GM10847 (cell line): ENCODE measurements around the gene RASGRF2.

Experiments used
- POLR2A ChIP-seq: IDR thresholded peaks from 2 replicates; pipeline ENCODE4 v1.6.1; 2011; ENCODE audit not compliant: insufficient read length; ENCODE audit errors: extremely low read depth

The RASGRF2 gene

GRCh38 chr5:80933036-80933435, 27.1 kb upstream of the RASGRF2 start:
- TF ChIP-seq POLR2A, result no peak

GRCh38 chr5:80934751-80935150, 25.4 kb upstream of the RASGRF2 start:
- TF ChIP-seq POLR2A, result no peak

GRCh38 chr5:80935811-80936385, 24.3 kb upstream of the RASGRF2 start:
- TF ChIP-seq POLR2A, result no peak

- TF ChIP-seq POLR2A, result no peak
These were observed 23.3 kb upstream of the RASGRF2 start for GRCh38 chr5:80936881-80937280.

- TF ChIP-seq POLR2A, result no peak
These were observed 22.4 kb upstream of the RASGRF2 start for GRCh38 chr5:80937584-80938356.

- no peak for TF ChIP-seq POLR2A
These were observed 18.7 kb upstream of the RASGRF2 start for GRCh38 chr5:80941496-80941895.

- TF ChIP-seq POLR2A, result no peak
These were observed 8.8 kb upstream of the RASGRF2 start for GRCh38 chr5:80951366-80951765.

- no peak for TF ChIP-seq POLR2A
These were observed 6.6 kb upstream of the RASGRF2 start for GRCh38 chr5:80953587-80953986.

- no peak for TF ChIP-seq POLR2A
These were observed 5.0 kb upstream of the RASGRF2 start for GRCh38 chr5:80955082-80955590.

- TF ChIP-seq POLR2A, result no peak
These were observed 3.9 kb upstream of the RASGRF2 start for GRCh38 chr5:80956272-80956671.

GRCh38 chr5:80957031-80957761, 3.0 kb upstream of the RASGRF2 start:
- no peak for TF ChIP-seq POLR2A

GRCh38 chr5:80958616-80959015, 1.5 kb upstream of the RASGRF2 start:
- TF ChIP-seq POLR2A, result no peak

GRCh38 chr5:80959138-80959537, 1.0 kb upstream of the RASGRF2 start:
- no peak for TF ChIP-seq POLR2A

- no peak for TF ChIP-seq POLR2A
These were observed 590 bp downstream of the RASGRF2 start for GRCh38 chr5:80960531-80961375.
